ENCODE measurements around the gene TYK2.

GRCh38 chr19:10315335-10316214, 64.8 kb downstream of the TYK2 start, which contains the start of gene FDX2:
- TF ChIP-seq ZNF785 (tag by site-specific recombination; IDR thresholded peaks at IDR 0.05) = no peak
- TF ChIP-seq CTCF (tag by site-specific recombination; IDR thresholded peaks at IDR 0.05) = no peak
- TF ChIP-seq ZNF274 (IDR thresholded peaks at IDR 0.05; ENCODE audit: low read length) = no peak
- TF ChIP-seq ZNF274 (tag by site-specific recombination; IDR thresholded peaks at IDR 0.05; ENCODE audit: borderline replicate concordance) = no peak
- TF ChIP-seq ZNF140 (tag by site-specific recombination; IDR thresholded peaks at IDR 0.05) = no peak
- TF ChIP-seq GLI2 (tag by site-specific recombination; IDR thresholded peaks at IDR 0.05; ENCODE audit: borderline replicate concordance, low read depth) = no peak
- TF ChIP-seq KLF9 (tag by site-specific recombination; IDR thresholded peaks at IDR 0.05; ENCODE audit: low read depth) = peak; percentile 83
- TF ChIP-seq KLF16 (tag by site-specific recombination; IDR thresholded peaks at IDR 0.05) = peak; percentile 63; the same call in 1 of the 2 replicates

Data from HEK293 (cell line).